Common myeloid progenitor, CD34-positive (primary cell): ENCODE data around the gene ZNF837.

Experiments
- CTCF ChIA-PET: fragments of 350-600 bp; sonication (Branson Sonifier 250); formaldehyde crosslinking; loops from one replicate; lab custom pipeline; 2021; ENCODE audit warnings: antibody characterized with exemption; lab: Charles Lee
- POLR2A ChIA-PET: fragments of 350-600 bp; sonication (Branson Sonifier 250); formaldehyde crosslinking; loops from one replicate; lab custom pipeline; 2021; ENCODE audit warnings: antibody characterized with exemption; lab: Charles Lee
- DNase-seq, 3 donors: peaks; one replicate each; pipeline versions ENCODE4 v3.0.0 to v3.0.0-alpha.2; 2013
- H3K27ac ChIP-seq, 2 experiments: 1 replicate in 1 of 2; 2 replicates in 1 of 2; pipeline ENCODE4 v1.7.0; 2013; ENCODE audit warnings: inconsistent platforms in 2 of 2, low read length in 2 of 2, mild to moderate bottlenecking in 2 of 2, low read depth in 1 of 2, moderate library complexity in 1 of 2; ENCODE audit not compliant: severe bottlenecking in 2 of 2, insufficient read depth in 1 of 2, poor library complexity in 1 of 2
- H3K27me3 ChIP-seq, 5 experiments: replicated peaks in 2 of 5; 1 replicate in 3 of 5; 2 replicates in 2 of 5; pipeline versions ENCODE4 v1.6.1 to v1.7.0; 2013; ENCODE audit warnings: low read length in 4 of 5, mild to moderate bottlenecking in 2 of 5, moderate library complexity in 2 of 5, inconsistent platforms in 1 of 5; ENCODE audit not compliant: insufficient read depth in 5 of 5, control insufficient read depth in 4 of 5
- H3K36me3 ChIP-seq, 4 experiments: 1 replicate in 2 of 4; 2 replicates in 2 of 4; pipeline versions ENCODE4 v1.6.1 to v1.7.0; 2013; ENCODE audit warnings: low read length in 3 of 4, control low read depth in 1 of 4, mild to moderate bottlenecking in 1 of 4; ENCODE audit not compliant: control insufficient read depth in 4 of 4, insufficient read depth in 4 of 4
- H3K4me1 ChIP-seq, 4 experiments: 1 replicate in 3 of 4; 2 replicates in 1 of 4; pipeline versions ENCODE4 v1.6.1 to v1.7.1; 2013; ENCODE audit warnings: low read length in 3 of 4, mild to moderate bottlenecking in 3 of 4, control low read depth in 1 of 4, inconsistent platforms in 1 of 4, moderate library complexity in 1 of 4; ENCODE audit not compliant: control insufficient read depth in 4 of 4, insufficient read depth in 4 of 4; ENCODE audit errors: control extremely low read depth in 1 of 4
- H3K4me3 ChIP-seq, 7 experiments: 1 replicate in 4 of 7; 2 replicates in 3 of 7; pipeline versions ENCODE4 v1.5.1 to v1.7.0; 2013; ENCODE audit warnings: mild to moderate bottlenecking in 7 of 7, low read length in 6 of 7, moderate library complexity in 6 of 7, inconsistent platforms in 2 of 7, low read depth in 2 of 7, control low read depth in 1 of 7; ENCODE audit not compliant: insufficient read depth in 4 of 7, control insufficient read depth in 1 of 7; ENCODE audit errors: extremely low read depth in 1 of 7
- H3K9me3 ChIP-seq, 5 experiments: 1 replicate in 4 of 5; 2 replicates in 1 of 5; pipeline versions ENCODE4 v1.6.1 to v1.7.1; 2013; ENCODE audit warnings: low read length in 4 of 5, mild to moderate bottlenecking in 2 of 5, inconsistent platforms in 1 of 5, low read depth in 1 of 5, moderate library complexity in 1 of 5; ENCODE audit not compliant: control insufficient read depth in 4 of 5, insufficient read depth in 2 of 5; ENCODE audit errors: control extremely low read depth in 1 of 5
- WGBS: methylation state at CpG from one replicate; pipeline ENCODE4 v1.1.5; 2013; ENCODE audit not compliant: insufficient coverage; 5-methylcytosine and 5-hydroxymethylcytosine counted together

ZNF837 gene

DNA sequence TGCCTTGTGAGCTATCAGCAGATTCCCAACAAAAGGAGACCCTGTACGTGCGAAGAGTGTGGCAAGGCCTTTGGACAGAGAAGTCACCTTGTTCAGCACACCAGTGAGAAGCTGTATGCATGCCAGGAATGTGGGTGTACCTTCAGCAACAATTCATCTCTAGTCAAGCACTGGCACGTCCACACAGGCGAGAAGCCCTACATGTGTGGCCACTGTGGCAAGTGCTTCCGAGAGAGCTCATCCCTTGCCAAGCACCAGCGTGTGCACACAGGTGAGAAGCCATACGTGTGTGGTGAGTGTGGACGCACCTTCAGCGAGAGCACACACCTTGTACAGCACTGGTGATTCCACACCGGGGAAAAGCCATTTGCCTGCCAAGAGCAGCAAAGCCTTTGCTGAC, 61.6 kb downstream of the ZNF837 start:
- H3K36me3 ChIP-seq: peaks cover 6 to 34% (median 21%) of the 10 kb centered on the region in 4 experiments
- no peak overlapping the region for H3K27ac ChIP-seq
- DNase-seq: no peak
- no peaks in the 10 kb centered on the region for H3K27me3 ChIP-seq
- no peak overlapping the region for H3K4me3 ChIP-seq
- ChIA-PET POLR2A (no interaction called here), CTCF (no interaction called here)
- WGBS: 96% methylated on average over 10 of the region's 10 CpGs
- no peaks in the 10 kb centered on the region for H3K4me1 ChIP-seq
- H3K9me3 ChIP-seq: peaks cover 0 to 10% (median 1%) of the 10 kb centered on the region in 5 experiments

DNA sequence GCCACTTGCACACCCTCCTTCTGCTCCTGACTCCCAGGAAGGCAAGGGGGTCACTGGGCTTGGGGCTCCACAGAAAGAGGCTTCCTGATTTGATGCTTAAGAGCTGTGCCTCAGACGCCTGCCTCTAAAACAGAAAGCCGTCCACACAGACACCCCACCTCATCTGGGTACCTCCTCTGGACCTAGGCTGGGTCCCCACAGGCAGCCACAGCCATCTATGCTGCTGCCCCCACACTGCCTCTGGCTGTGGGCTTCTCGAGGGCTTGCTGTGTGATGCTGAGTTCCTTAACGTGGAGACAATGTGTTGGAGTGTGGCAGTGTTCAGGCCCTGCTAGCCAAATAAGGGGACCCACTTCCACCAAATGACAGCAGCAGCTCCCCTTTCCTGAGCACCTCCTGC, 62.5 kb downstream of the ZNF837 start:
- H3K4me3 ChIP-seq: no peak overlapping the region
- peaks cover 10 to 43% (median 30%) of the 10 kb centered on the region in 4 experiments for H3K36me3 ChIP-seq
- WGBS: 94% methylated on average over 3 of the region's 4 CpGs
- POLR2A ChIA-PET: no interaction called here
- CTCF ChIA-PET: interaction anchor here (1.2 kb wide), 1 partner anchor 9 kb away, joined by 3 read pairs; no protein-coding TSS in a partner anchor
- DNase-seq: no peak
- H3K27me3 ChIP-seq: no peaks in the 10 kb centered on the region
- no peak overlapping the region for H3K27ac ChIP-seq
- peaks cover 0 to 12% (median 2%) of the 10 kb centered on the region in 5 experiments for H3K9me3 ChIP-seq
- no peaks in the 10 kb centered on the region for H3K4me1 ChIP-seq
